ENCODE results near the gene PLA2G4A.

The PLA2G4A gene

DNA sequence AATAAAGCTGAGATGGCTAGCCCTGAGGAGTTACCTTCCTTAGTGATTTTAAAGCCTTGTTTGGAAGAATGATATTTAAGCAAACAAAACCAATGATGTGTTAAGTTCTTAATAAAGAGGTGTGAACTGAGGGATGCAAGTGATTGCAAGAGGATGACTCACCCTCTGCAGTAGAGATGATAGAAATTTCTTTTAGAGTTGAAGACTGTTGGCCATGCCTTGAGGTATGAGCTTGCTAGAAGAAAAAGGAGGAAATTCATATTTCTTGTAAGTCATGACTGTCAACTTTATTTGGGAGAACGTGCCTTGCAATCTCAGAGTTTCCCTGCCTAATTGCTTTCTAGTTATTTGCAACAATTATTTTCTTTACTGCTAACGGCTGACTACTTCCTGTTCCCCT lies 94.7 kb downstream of the PLA2G4A start:
- DNase-seq = no peak

DNA sequence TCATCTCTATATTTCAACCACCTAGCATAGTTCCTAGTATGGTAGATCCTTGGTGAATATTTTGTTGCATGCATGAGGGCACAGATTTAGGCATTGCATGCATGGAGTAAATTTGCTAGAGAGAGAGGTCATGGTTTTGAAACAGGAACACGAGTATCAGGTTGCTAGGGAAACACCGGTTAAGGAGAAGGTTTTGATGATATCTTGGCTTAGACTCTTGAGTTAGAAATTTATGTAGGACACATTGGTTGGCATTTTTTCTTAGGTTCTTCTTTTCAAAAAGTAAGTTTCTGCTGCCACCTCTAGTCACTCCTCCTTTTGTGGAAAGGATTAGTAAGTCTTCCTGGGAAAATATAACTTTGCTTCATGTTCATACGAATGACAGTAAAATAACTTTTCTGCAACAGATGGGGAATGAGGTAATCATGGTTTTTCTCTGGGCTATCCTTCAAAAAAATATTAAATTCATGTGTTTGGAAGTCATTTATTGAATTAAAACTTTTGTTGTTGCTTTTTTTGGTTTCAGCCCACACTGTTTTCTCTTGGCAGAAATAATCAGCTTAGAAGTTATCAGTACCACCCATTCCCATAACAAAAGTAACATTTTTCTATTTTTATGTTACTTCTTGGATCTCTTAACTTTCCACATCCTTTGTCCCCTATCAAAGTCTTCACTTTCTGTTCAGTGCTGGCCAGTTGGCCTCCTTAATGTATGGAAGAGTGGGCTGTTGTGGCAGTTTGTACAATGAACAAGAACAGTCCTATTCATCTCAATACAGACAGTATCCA lies 97.3 kb downstream of the PLA2G4A start:
- no peak for DNase-seq

DNA sequence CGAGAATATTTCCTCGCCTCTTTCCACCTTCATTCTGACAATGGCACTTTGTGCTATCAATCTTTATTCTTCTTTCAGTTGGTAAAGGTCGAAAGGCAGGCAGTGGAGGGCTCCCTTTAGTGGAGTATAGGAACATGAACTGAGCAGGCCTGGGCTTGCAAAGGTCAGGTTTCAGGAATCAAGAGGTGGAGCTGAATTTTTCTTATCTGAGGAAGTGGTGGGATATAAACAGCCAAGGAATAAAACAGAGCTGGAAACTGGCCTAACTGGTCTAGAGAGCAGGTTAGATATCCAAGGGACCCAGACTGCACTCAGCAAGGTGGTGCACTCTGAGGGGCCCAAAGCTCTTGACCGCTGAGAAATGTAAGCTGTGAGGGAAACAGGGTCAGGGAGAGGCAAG lies 99.1 kb downstream of the PLA2G4A start:
- DNase-seq = no peak

DNA sequence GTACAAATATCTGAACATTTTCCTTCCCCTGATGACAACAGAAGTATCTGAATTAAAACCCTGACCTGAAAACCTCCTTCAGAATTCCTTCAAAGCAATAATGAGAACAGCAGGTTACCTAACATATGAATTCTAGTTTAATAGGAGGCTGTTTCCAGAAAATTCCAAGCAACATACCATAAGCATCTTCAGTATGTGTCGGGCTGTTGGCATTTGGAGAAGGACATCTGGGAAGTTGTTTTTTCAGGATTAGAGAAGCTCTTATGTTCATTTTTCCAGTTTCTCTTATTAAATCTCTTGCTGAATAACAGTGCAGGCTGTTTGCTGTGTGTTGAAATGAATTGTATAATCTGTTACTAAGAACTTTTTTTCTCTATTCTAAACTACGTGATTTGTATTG lies 101.5 kb downstream of the PLA2G4A start:
- DNase-seq = no peak

DNA sequence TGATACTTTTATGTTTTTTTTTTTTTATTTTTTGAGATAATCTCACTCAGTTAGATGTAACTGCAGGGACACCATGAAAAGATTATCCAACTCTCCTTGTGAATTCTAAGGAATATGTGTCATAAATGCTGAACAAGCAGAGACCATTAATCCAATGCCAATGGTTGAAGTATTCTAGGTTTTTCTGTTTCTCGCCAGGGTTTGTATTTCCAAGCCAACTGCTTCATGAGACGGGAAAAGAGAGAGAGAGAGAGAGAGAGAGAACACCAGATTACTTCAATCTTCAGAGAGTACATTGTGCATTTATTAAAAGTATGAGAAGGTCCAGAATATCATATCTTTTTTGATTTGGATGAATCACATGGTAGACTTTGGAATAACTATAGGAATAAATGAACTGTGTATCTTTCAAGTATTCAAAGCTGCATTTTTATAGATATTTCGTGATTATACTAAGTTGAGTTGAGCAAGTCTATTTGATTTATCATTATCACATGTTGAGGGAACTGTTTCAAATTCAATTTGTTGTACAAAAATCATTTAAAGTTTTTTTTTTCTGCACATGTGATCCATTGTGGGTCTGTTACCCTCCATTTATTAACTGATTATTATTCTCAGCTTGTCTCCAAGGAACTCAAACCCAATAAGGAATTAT lies 108.4 kb downstream of the PLA2G4A start:
- no peak for DNase-seq

DNA sequence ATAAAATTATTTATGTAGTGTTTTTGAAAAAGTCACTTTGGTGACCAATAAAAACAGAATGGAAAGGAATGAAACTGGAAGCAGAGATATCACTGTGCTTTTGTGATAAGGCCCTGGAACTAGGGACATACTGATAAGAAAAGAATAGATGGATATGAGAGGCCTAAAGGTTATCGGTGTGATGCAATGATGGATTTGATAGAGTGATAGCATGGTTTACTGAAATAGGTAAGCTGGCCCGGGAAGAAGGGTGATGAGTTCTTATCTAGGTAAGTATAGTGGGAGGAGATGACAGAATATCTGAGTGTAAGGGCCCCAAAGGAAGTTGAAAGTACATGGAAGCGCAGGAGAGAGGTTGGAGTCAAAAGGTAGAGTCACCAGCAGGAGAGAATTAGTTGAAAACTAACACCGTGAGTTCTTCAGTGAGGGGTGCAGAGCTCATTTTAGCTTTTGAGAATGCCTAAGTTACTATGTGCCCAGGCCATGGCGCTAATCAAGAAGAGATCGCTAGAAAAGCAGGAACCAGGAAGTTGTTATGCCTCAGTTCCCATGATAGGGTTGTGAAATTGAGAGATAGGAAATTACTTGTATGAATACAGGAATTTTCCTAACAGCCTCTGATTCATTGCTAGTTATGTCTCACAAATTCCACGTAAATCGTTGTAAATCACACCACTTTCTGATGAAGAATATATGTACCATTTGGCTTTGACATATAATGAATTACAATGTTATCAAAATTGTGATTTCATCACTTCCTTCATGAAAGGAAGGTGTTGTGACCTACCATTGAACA lies 115.3 kb downstream of the PLA2G4A start:
- DNase-seq = no peak

DNA sequence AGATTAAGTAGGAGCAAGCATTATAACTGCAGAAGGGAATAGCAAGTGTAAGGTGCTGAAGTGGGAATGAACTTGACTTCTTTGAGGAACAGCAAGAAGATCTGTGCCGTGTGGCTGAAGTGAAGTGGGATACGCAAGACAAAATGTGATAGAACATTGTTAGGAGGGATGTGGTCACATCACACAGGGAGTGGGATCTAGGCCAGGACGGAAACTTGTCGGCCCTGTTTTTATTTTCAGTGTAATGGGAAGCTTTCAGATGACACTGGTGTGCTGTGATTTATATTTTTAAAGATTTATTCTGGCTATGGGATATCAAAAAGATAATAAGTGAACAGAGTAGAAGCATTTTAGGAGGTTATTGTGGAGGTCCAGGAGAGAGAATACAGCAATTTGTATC lies 116.4 kb downstream of the PLA2G4A start:
- no peak for DNase-seq

DNA sequence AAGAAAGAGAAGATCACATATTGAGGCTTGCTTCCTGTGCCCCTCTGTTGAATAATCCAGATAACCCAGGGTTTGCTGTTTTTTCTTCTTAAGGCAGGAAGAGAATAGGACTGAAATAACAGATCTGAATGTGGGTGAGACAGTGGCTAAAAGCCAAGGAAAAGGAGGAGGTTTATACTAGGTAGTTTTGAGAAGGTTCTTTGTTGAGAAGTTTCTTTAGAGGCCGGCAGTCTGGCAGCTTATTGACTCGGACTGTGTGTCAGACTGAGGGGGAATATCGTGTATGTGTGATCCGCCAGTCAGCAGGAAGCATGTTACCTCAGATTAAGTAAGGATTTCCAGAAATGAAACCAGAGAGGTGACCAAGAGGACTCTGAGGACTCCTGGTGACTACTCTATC lies 119.8 kb downstream of the PLA2G4A start:
- DNase-seq = no peak

DNA sequence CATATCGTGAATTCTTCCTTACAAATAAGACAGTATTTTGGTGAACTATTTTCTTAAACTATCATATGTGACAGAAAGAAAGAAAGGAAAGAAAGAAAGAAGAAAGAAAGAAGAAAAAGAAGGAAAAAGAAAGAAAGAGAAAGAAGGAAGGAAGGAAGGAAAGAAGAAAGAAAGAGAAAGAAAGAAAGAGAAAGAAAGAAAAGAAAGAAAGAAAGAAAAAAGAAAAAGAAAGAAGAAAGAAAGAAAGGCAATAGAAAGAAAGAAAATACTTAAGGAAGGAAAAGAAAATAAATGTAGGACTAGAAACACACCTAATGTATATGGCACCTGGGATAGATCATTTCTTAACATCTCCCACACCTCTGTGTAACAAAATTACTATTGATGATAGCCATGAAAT lies 120.4 kb downstream of the PLA2G4A start:
- no peak for DNase-seq

DNA sequence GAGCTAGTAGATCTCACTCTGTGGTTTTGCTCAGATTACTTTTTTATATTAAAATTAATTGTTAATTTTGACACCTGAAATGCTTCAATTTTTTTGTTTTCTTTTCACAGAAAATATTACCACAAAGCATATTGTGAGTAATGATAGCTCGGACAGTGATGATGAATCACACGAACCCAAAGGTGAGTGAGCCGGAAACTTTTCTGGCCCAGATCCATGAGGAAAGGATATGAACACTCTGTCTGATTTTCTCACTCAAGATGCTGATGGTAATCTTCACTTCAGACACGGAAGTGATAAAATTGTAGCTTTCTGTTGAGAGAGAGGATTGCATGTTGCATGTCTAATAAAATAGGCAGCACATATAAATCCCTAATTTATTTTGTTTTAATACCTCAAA lies 121.8 kb downstream of the PLA2G4A start:
- no peak for DNase-seq

DNA sequence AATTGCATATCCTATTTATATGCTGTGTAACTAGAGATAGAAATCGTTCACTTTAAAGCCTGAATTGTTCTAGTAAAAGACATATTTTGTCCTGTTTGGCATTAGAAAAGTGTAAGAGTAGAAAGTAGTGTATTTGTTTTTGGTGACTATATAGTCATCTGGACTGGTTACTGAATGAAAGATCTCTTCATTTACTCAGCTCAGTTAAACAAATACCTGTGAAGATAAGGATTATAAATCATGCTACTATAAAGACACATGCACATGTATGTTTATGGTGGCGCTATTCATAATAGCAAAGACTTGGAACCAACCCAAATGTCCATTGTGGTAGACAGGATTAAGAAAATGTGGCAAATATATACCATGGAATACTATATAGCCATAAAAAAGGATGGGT lies 125.1 kb downstream of the PLA2G4A start:
- DNase-seq = no peak

DNA sequence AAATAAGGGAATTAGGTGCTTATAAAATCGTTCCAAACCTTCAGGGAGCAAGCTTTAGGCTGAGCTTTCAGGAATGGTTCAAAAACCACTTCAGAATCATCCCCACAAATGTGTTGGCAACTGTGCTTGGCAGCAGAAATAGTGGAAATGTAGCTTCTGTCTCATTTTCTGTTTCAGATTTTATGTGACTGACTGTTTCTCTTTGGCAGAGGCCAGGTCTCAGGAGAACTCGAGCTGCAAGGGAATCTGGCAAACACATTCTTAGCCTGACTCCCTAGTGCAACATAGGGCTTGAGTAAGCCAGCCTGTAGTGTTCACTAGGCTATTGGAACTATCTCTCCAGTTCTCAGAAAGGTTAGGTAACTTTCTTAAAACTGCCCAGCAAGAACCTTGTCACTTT lies 128.6 kb downstream of the PLA2G4A start:
- no peak for DNase-seq

DNA sequence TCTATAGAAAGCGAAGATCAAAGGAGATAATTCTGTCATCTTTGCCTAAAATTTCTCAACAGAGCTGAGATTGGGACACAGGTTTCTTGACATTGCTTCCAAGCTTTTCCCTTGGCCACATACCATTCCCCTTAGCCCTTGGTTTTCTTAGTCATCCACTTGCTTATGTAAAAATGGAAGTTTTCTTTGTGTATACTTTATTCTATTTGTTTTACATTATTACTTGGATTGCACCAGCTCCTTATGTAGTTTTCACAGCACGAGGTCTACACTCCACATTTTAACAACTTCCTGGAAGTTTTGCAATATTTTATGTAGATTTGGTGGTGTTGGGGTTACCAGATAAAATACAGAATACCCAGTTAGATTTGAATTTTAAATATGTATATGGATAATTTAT lies 129.8 kb downstream of the PLA2G4A start:
- DNase-seq = no peak

DNA sequence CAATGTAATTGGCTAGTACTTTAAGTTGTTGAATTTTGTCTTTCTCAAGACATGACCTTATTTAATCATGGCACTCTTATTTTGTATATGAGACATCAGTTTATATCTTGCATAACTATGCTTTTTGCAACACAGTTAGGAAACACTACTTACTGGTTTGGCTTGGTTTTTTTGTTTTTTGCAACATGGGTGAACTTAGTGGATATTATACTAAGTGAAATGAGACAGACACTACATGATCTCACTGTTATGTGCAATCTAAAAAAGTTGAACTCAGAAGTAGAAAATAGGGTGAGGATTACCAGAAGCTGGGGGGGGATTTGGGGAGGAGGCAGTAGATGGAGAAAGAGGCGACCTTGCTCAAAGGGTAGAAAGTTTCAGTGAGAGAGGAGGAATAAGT lies 132.1 kb downstream of the PLA2G4A start:
- DNase-seq = no peak

DNA sequence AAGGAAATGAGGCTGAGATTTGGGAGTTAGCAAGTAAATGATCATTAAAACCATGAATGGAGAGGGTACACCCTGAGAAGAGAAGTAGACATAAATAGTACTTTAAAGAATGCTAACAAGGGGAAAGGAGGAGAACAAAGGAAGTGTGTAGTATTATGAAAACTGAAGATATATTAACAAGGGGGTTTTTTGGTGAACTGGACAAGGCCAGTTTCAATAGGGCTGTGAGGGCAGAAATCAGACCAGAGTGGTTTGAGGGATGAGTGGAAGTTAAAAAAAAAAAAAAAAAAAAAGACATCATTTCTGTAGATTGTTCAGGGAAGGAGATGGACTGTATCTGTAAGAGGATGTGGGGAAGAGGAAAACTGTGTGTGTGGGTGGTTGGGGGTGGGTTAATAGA lies 137.1 kb downstream of the PLA2G4A start:
- no peak for DNase-seq

DNA sequence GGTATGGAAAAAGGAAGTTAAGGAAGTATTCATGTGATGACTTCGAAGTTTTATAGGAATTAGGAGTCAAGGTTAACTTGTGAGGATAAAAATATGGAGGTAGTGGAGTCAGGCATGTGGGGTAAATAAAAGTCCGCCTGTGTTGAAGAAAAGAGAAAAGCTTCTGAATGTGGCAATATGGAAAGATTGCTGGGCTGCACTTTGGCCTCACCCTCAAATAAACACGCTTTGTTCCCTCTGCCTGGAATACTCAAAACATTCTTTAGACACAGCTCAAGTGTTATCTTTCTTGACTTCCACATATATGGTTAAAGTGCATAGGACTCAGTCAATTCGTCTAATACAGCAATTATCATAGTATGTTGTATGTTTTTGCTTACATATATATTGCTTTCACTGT lies 137.7 kb downstream of the PLA2G4A start:
- DNase-seq = no peak

DNA sequence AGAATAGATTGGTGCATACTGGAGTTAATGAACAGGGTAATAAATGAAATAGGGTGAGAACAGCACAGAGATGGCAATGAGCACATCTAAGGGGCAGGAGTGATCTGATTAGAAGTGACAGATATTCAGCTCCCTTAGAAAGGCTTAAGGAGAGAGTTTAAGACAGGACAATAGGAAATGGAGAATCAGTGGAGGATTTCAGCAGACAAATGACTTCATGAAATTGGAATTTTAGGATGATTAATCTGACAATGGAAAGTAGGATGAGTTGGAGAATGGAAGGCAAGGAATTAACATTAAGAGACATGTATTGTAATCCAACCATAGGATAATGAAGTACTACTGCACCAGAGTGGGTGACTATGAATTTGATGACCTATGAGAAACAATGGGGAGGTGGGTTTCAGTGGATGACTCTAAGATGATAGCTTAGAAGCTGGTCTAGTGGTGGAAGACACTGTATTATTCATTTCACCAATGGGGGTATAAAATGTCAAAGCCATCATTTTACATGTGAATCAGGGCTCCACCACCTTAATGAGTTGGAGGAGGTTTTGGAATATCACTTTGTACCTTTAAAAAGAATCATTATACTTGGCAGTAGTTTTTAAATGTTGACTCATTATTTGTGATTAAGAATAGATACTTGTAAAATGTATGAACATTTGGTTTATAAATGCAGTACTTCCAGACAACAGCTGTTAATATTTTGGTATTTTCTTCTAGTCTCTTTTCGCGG lies 139.1 kb downstream of the PLA2G4A start:
- DNase-seq = no peak

DNA sequence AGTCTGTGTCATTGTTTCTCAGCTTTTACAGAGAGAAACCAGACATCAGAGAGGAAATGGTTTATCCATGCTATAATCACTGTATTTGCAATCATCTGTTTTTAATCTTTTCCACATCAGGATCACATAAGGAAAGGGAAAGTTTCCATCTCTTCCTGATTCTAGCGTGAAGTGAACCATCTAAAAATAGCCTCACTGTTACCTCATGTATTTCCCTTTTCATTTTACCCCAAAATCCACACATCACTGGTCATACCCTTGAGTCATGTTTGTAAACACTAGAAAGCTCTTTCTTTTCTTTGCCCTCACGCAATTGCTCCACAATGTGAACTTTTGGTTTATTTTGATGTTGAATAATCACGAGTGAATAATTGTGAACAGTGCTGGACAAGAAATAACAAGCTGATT lies 146.0 kb downstream of the PLA2G4A start:
- DNase-seq = no peak

DNA sequence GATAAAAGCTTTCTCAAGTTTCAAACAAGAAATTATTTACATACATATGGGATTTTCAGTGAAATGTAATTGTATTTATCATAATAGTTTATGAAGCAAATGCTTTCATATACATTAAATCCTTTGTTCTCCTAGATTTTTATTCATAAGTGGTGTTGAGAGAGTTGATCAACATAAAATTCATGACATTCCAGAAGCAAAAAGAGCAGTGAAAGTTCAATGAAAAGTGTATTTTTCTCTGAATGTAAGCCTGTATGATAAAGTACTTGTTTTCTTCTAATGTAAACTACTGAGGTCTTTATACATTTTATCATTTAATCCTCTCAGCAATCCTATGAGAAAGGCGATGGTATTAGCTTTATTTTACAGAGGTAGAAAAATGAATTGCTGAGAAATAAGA lies 146.5 kb downstream of the PLA2G4A start:
- DNase-seq = no peak

DNA sequence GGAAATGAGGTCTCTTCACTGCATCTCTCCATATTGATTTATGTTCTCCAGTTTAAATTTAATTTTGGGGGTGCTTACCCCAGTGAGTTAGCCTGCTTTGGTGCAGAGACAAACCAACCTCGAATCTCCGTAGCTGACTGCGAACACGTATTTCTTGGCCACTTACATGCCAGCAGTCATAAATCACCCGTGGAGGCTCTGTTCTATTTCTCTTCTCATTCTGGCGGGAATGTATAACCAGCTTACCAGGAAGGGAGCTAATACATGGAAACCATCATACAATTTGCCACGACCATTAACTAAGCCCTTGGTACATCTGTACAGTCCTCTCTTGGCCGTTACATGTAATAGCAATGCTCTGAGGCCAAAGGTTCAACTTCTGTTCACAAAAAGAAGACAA lies 148.0 kb downstream of the PLA2G4A start:
- no peak for DNase-seq

DNA sequence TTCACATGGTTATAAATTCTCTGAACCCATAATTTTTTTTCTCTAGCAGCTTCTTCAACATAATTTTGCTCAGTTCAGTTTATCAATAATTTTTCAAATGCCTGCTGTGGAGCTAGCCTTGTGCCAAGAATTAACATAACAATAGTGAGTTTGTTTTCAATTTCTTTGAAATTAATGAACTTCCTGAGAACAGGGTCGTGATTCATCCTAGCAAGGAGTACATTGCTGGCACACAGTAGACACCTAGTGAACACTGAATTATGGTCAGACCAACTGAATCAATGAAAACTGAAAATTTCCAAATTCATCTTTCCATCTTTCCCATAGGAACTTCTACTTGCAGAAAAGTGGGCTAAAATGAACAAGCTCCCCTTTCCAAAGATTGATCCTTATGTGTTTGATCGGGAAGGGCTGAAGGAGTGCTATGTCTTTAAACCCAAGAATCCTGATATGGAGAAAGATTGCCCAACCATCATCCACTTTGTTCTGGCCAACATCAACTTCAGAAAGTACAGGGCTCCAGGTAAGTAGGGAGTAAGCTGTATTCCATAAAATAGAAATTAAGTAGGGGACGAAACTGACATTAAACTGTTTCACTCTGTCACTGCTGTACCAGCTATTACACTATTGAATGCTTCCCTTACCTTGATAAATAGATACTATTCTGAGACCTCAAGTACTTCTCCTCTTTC lies 148.7 kb downstream of the PLA2G4A start:
- DNase-seq = no peak
